Esophagus squamous epithelium (tissue), 5 donors: Measurements from ENCODE around the gene ENKD1. TPM values are rescaled to one million over a fixed set of nuclear protein-coding genes. Genes with fewer than 3 reads are reported as not detected.

ENCODE experiments used
- DNase-seq: peaks from one replicate; lab custom pipeline; 2025; lab: John Stamatoyannopoulos, UW
- H3K27ac ChIP-seq, 4 donors: fragments of 200-600 bp; sonication (generic); one replicate each; pipeline ENCODE4 v1.5.1; 2016 to 2019; ENCODE audit warnings: mild to moderate bottlenecking in 1 of 4
- H3K27me3 ChIP-seq, 4 donors: fragments of 200-600 bp; sonication (generic); 1 replicate in 3 of 4; 2 replicates in 1 of 4; pipeline versions ENCODE4 v1.5.1 to v1.6.0; 2017 to 2021; ENCODE audit warnings: antibody characterized with exemption in 1 of 4
- H3K36me3 ChIP-seq, 3 donors: fragments of 200-600 bp; sonication (generic); one replicate each; pipeline ENCODE4 v1.5.1; 2016 to 2019
- H3K4me1 ChIP-seq, 3 donors: fragments of 200-600 bp; sonication (generic); one replicate each; pipeline ENCODE4 v1.5.1; 2017 to 2019
- H3K4me3 ChIP-seq, 4 donors: fragments of 200-600 bp; sonication (generic); 1 replicate in 3 of 4; 2 replicates in 1 of 4; pipeline ENCODE4 v1.5.1; 2016 to 2019; ENCODE audit warnings: mild to moderate bottlenecking in 2 of 4, moderate library complexity in 1 of 4
- H3K9me3 ChIP-seq, 3 donors: fragments of 200-600 bp; sonication (generic); one replicate each; pipeline ENCODE4 v1.5.1; 2016 to 2019
- POLR2A ChIP-seq, 4 donors: fragments of 450-650 bp; IDR thresholded peaks; one replicate each; pipeline ENCODE4 v1.6.1; 2017; ENCODE audit warnings: antibody characterized with exemption in 4 of 4, mild to moderate bottlenecking in 4 of 4, moderate library complexity in 3 of 4
- WGBS, 2 donors: methylation state at CpG; one replicate each; pipeline ENCODE4 v1.1.5; 2018; 5-methylcytosine and 5-hydroxymethylcytosine counted together
- intact Hi-C: fragments of 100-400 bp; cut with DNase I; formaldehyde crosslinking; loops from one replicate; pipeline ENCODE4 v1.15.0; 2022
- total RNA-seq, 4 donors: library from RNA; depleted of rRNA; stranded (reverse); fragments of >200 nt; gene quantifications; one replicate each; pipeline ENCODE4 v1.1.0, GENCODE V29; 2016
- TF ChIP-seq, protein P1 (sequence below), 6 experiments: fragments of 450-650 bp in 4 of 6; fragments of 200-600 bp in 2 of 6; sonication (generic) in 2 of 6; IDR thresholded peaks; one replicate each; pipeline ENCODE4 v1.5.1; 2016 to 2019; ENCODE audit warnings: antibody characterized with exemption in 6 of 6, mild to moderate bottlenecking in 4 of 6, moderate library complexity in 4 of 6
- donor health status: DM: yes; HTN: yes; CAD: no.

The ENKD1 gene
- total RNA-seq, 4 donors from 2014 or later = 6.1 to 12.9 (median 12.2) TPM

DNA sequence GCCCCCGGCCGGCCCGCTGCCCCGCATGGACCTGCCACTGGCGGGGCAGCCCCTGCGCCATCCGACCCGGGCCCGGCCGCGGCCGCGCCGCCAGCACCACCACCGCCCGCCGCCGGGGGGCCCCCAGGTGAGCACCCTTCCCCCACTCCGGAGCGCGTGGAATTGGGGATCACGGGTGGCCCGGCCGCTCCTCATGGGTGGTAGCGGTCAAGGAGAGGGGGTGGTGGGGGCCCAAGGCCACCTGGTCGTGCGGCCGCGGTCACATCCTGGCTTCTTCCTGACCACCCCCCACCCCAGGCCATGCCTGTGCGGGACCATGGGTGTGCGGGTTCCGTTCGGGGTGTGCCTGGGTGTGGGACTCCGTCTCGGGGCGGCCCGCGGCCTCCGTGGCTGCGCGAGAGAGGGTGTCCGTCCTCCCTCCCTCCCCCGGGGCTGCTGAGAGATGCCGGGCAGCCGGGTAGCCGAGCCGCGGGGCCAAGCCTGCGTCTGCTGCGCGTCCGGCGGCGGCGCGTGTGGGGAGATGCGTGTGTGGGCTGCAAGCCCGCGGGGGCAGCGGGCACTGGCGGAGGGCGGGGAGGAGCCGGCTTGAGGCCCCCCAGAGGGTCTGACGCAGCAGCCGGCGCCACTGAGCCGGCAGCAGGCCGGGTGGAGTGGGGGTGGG lies 13.3 kb downstream of the ENKD1 start:
- intact Hi-C loops = no loop called here
- peaks cover 6 to 21% (median 7%) of the 10 kb centered on the region in 3 donors for H3K36me3 ChIP-seq
- peaks cover 23 to 74% (median 28%) of the 10 kb centered on the region in 4 donors for H3K27me3 ChIP-seq
- H3K9me3 ChIP-seq = no peaks in the 10 kb centered on the region
- DNase-seq = no peak
- H3K4me3 ChIP-seq = peak overlapping the region in 3 of 4 donors; percentile 17 to 59 (median 40)
- WGBS, 2 donors = no CpG with 5 or more reads among the region's 68 CpGs
- H3K4me1 ChIP-seq = peaks cover 8 to 38% (median 13%) of the 10 kb centered on the region in 3 donors
- TF ChIP-seq POLR2A (IDR thresholded peaks at IDR 0.05) = no peak
- TF ChIP-seq, protein P1, sequence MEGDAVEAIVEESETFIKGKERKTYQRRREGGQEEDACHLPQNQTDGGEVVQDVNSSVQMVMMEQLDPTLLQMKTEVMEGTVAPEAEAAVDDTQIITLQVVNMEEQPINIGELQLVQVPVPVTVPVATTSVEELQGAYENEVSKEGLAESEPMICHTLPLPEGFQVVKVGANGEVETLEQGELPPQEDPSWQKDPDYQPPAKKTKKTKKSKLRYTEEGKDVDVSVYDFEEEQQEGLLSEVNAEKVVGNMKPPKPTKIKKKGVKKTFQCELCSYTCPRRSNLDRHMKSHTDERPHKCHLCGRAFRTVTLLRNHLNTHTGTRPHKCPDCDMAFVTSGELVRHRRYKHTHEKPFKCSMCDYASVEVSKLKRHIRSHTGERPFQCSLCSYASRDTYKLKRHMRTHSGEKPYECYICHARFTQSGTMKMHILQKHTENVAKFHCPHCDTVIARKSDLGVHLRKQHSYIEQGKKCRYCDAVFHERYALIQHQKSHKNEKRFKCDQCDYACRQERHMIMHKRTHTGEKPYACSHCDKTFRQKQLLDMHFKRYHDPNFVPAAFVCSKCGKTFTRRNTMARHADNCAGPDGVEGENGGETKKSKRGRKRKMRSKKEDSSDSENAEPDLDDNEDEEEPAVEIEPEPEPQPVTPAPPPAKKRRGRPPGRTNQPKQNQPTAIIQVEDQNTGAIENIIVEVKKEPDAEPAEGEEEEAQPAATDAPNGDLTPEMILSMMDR (IDR thresholded peaks at IDR 0.05) = peak in 2 of 6 experiments; percentile 14 to 39
- no peak overlapping the region for H3K27ac ChIP-seq

DNA sequence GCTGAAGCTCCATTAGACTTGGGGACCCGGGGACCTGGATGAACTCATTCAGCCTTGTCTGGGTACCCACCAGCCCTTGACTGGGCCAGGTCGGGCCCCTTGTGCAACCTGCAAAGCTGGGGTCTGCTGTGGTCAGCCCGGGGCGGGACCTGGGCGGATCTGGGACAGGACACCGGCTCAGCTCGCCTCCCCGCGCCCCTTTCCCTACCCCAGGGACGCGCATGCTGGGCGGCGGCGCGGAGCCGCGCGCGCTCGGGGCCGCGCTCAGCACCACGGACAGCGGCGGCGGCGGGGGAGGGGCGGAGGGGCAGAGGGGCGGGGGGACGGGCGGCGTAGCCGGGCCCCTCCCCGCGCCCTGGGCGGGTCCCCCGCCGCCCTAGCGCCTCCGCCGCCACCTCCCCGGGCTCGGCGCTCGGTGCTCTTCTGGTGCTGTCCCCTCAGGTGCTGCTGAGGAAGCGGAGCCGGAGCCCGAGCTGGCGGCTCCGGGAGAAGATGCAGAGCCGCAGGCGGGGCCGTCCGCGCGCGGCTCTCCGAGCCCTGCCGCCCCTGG lies 13.9 kb downstream of the ENKD1 start:
- Histone ChIP-seq H3K27me3 (peaks cover 29 to 81% (median 31%) of the 10 kb centered on the region in 4 donors), H3K9me3 (no peaks in the 10 kb centered on the region), H3K4me1 (peaks cover 8 to 44% (median 13%) of the 10 kb centered on the region in 3 donors), H3K4me3 (peak overlapping the region in 3 of 4 donors; percentile 17 to 59 (median 40)), H3K27ac (no peak overlapping the region), H3K36me3 (peaks cover 1 to 15% (median 4%) of the 10 kb centered on the region in 3 donors)
- TF ChIP-seq, protein P1 (IDR thresholded peaks at IDR 0.05) = no peak
- TF ChIP-seq POLR2A (IDR thresholded peaks at IDR 0.05) = no peak
- intact Hi-C loops = no loop called here
- 20% methylated on average over 1 of the region's 59 CpGs; no CpG with 5 or more reads in 1 of the 2 donors for WGBS, 2 donors
- no peak for DNase-seq

DNA sequence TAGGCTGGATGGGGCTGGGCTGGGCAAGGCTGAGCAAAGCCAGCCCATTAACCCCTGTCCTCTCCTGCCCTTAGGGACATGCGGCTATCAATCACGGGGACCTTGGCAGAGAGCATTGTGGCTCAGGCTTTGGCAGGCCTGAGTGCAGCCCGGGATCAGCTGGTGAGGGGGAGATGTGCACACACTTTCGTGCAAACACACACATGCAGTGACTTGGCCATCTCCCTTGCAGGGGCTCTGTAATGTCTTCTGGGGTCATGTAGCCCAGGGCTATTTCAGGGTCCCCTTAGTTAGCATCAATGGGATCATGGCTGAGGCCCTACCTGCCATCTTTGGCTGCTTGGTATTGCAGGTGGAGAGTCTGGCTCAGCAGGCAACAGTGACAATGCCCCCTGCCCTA lies 14.7 kb downstream of the ENKD1 start:
- H3K36me3 ChIP-seq = peaks cover 0 to 7% (median 0%) of the 10 kb centered on the region in 3 donors
- peaks cover 29 to 89% (median 32%) of the 10 kb centered on the region in 4 donors for H3K27me3 ChIP-seq
- TF ChIP-seq, protein P1 (IDR thresholded peaks at IDR 0.05) = no peak
- H3K27ac ChIP-seq = no peak overlapping the region
- H3K4me3 ChIP-seq = no peak overlapping the region
- H3K4me1 ChIP-seq = peaks cover 8 to 52% (median 13%) of the 10 kb centered on the region in 3 donors
- intact Hi-C loops = no loop called here
- 72 to 83% methylated on average over 4 of the region's 4 CpGs for WGBS, 2 donors
- H3K9me3 ChIP-seq = no peaks in the 10 kb centered on the region
- DNase-seq = no peak

DNA sequence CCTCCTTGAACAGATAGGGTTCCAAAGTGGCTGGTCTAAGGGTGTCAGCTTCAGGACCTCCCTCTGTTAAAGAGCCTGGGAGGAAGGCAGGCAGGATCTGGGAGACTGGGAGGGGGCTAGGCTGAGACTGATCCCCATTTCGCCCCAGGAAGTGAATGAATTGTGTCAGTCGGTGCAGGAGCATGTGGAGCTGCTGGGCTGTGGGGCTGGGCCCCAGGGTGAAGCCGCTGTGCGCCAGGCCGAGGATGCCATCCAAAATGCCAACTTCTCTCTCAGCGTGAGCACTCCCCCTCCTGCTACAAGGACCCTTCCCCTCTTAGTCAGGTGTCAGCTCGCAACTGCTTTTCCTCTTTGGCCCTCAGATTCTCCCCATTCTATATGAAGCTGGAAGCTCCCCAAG lies 15.5 kb downstream of the ENKD1 start:
- no peak for TF ChIP-seq POLR2A (IDR thresholded peaks at IDR 0.05)
- TF ChIP-seq, protein P1 (IDR thresholded peaks at IDR 0.05) = no peak
- Histone ChIP-seq H3K36me3 (no peaks in the 10 kb centered on the region), H3K4me1 (peaks cover 8 to 53% (median 13%) of the 10 kb centered on the region in 3 donors), H3K27ac (no peak overlapping the region), H3K4me3 (no peak overlapping the region), H3K9me3 (no peaks in the 10 kb centered on the region), H3K27me3 (peaks cover 29 to 97% (median 32%) of the 10 kb centered on the region in 4 donors)
- WGBS, 2 donors = 89 to 92% methylated on average over 3 to 7 of the region's 7 CpGs
- intact Hi-C loops = no loop called here
- DNase-seq = no peak

DNA sequence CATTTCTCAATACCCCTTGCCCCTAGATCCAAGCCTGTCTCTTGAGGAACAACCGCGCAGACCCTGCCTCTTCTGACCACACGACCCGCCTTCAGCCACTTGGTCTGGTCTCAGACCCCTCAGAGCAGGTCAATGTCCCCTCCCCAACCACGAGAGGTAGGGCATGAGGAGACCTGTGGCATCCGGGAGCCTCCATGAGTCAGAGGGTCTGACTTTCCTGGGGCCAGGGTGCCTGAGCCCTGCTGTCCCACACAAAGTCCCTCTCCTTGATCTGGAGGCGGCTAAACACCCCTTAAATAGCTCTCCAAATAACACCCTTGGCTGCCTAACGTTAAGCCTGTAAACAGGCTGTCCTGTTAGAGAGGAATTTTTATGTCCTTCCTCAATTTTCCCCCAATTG lies 16.5 kb downstream of the ENKD1 start:
- intact Hi-C loops = no loop called here
- no peak for DNase-seq
- peaks cover 33 to 100% (median 34%) of the 10 kb centered on the region in 4 donors for H3K27me3 ChIP-seq

More for the DNA sequence above, 16.5 kb downstream of the ENKD1 start:
- 53 to 80% methylated on average over 2 to 6 of the region's 8 CpGs for WGBS, 2 donors
- H3K4me1 ChIP-seq = peaks cover 8 to 63% (median 21%) of the 10 kb centered on the region in 3 donors
- H3K4me3 ChIP-seq = no peak overlapping the region
- TF ChIP-seq, protein P1 (IDR thresholded peaks at IDR 0.05) = no peak
- no peak for TF ChIP-seq POLR2A (IDR thresholded peaks at IDR 0.05)
- H3K27ac ChIP-seq = no peak overlapping the region
- no peaks in the 10 kb centered on the region for H3K36me3 ChIP-seq
- H3K9me3 ChIP-seq = no peaks in the 10 kb centered on the region
